ENCODE measurements around the gene AP2B1. TPM values are rescaled to one million over a fixed set of nuclear protein-coding genes. Genes with fewer than 3 reads are reported as not detected.

The AP2B1 gene
- total RNA-seq, 1 donor from 2014 or later, result 129 TPM

GRCh38 chr17:35578929-35579432, 8.1 kb upstream of the AP2B1 start:
- no peaks in the 10 kb centered on the region for H3K27me3 Mint-ChIP-seq
- DNase-seq (no peak), ATAC-seq (ENCODE audit: low read depth) (no peak)
- no peak for TF ChIP-seq CTCF (IDR thresholded peaks at IDR 0.05)
- intact Hi-C loops (cut with micrococcal nuclease), result loop anchor here (1.0 to 5.0 kb wide), 5 partner anchors 8 to 437 kb away; partner anchors contain the start of genes AP2B1, NLE1 and SLFN5
- H3K9me3 Mint-ChIP-seq, result no peaks in the 10 kb centered on the region
- H3K36me3 Mint-ChIP-seq (ENCODE audit: low read depth), result peaks cover 30% of the 10 kb centered on the region
- H3K4me3 Mint-ChIP-seq, result peak overlapping the region; percentile 96
- CTCF ChIA-PET, result interaction anchor here (0.8 to 2.0 kb wide), 7 partner anchors 8 to 266 kb away, joined by 3 to 7 read pairs (median 3); partner anchors contain the start of genes AP2B1 and TAF15
- peak overlapping the region; percentile 98 for H3K27ac Mint-ChIP-seq
- peaks cover 26% of the 10 kb centered on the region for H3K4me1 Mint-ChIP-seq
- POLR2A ChIA-PET, result interaction anchor here (0.6 to 4.5 kb wide), 23 partner anchors 9 to 970 kb away, joined by 3 to 96 read pairs (median 5); partner anchors contain the start of genes AP2B1, CCT6B, LIG3 and NLE1

- Mint-ChIP-seq H3K27ac (no peak overlapping the region), H3K4me3 (no peak overlapping the region), H3K36me3 (ENCODE audit: low read depth) (peaks cover 8% of the 10 kb centered on the region), H3K27me3 (peaks cover 5% of the 10 kb centered on the region), H3K9me3 (no peaks in the 10 kb centered on the region), H3K4me1 (peaks cover 29% of the 10 kb centered on the region)
- ChIA-PET POLR2A (no interaction called here), CTCF (no interaction called here)
- TF ChIP-seq CTCF (IDR thresholded peaks at IDR 0.05), result no peak
- ATAC-seq (ENCODE audit: low read depth), result no peak
- intact Hi-C loops (cut with micrococcal nuclease), result loop anchor here (10.0 kb wide), 1 partner anchor 961 kb away; the partner anchor contains the start of gene GGNBP2
- DNase-seq, result no peak
Observed at GRCh38 chr17:35584061-35584460, 3.1 kb upstream of the AP2B1 start.

- no peak for TF ChIP-seq CTCF (IDR thresholded peaks at IDR 0.05)
- no peak for DNase-seq
- Mint-ChIP-seq H3K4me3 (peak overlapping the region; percentile 100), H3K9me3 (no peaks in the 10 kb centered on the region), H3K27me3 (peaks cover 5% of the 10 kb centered on the region), H3K36me3 (ENCODE audit: low read depth) (peaks cover 8% of the 10 kb centered on the region), H3K27ac (peak overlapping the region; percentile 100), H3K4me1 (peaks cover 32% of the 10 kb centered on the region)
- intact Hi-C loops (cut with micrococcal nuclease), result loop anchor here (1.0 to 10.0 kb wide), 8 partner anchors 8 to 958 kb away; partner anchors contain the start of genes GGNBP2, LIG3, PEX12 and TAF15
- no peak for ATAC-seq (ENCODE audit: low read depth)
- ChIA-PET CTCF (interaction anchor here (0.8 to 1.1 kb wide), 2 partner anchors 8 to 48 kb away, joined by 3 to 4 read pairs; partner anchors contain the start of gene PEX12), POLR2A (interaction anchor here (0.7 to 4.9 kb wide), 5 partner anchors 9 to 344 kb away, joined by 4 to 96 read pairs (median 5); partner anchors contain the start of genes PEX12, SLFN5 and TAF15)
Observed at GRCh38 chr17:35586569-35587073, 501 bp upstream of the AP2B1 start.

- H3K27me3 Mint-ChIP-seq, result peaks cover 5% of the 10 kb centered on the region
- peak overlapping the region; percentile 100 for H3K4me3 Mint-ChIP-seq
- intact Hi-C loops (cut with micrococcal nuclease), result loop anchor here (5.0 to 10.0 kb wide), 2 partner anchors 606 to 956 kb away; partner anchors contain the start of genes GGNBP2 and LIG3
- DNase-seq (no peak), ATAC-seq (ENCODE audit: low read depth) (no peak)
- CTCF ChIA-PET, result interaction anchor here (1.0 to 1.8 kb wide), 2 partner anchors 10 to 25 kb away, joined by 4 to 7 read pairs; partner anchors contain the start of gene PEX12
- H3K4me1 Mint-ChIP-seq, result peaks cover 32% of the 10 kb centered on the region
- no peak for TF ChIP-seq CTCF (IDR thresholded peaks at IDR 0.05)
- peak overlapping the region; percentile 41 for H3K27ac Mint-ChIP-seq
- no peaks in the 10 kb centered on the region for H3K9me3 Mint-ChIP-seq
- POLR2A ChIA-PET, result interaction anchor here (0.6 to 4.9 kb wide), 5 partner anchors 11 to 444 kb away, joined by 3 to 96 read pairs (median 7); partner anchors contain the start of gene PEX12
- peaks cover 10% of the 10 kb centered on the region for H3K36me3 Mint-ChIP-seq (ENCODE audit: low read depth)
Observed at GRCh38 chr17:35588196-35588920, 1.2 kb downstream of the AP2B1 start.

Data from activated B cell treated with CpG ODN at 0.5 μM for 24 hours (primary cell).